HAP-1 (cell line): ENCODE results near the gene CACNG7.
"Not testable (repeated sequence)": the region's sequence is repeated elsewhere in the genome, so short reads cannot be mapped to it uniquely, and the experiment has no call there.

Experiments used
- DNase-seq, 2 experiments: peaks; one replicate each; pipeline ENCODE4 v3.0.0-alpha.2; 2016 to 2020; ENCODE audit warnings: low spot score in 2 of 2
- H3K27me3 ChIP-seq: fragments of 250-450 bp; sonication (Bioruptor Pico); 2 replicates; pipeline ENCODE4 v1.5.1; 2020; ENCODE audit warnings: low read depth, mild to moderate bottlenecking, moderate library complexity
- H3K36me3 ChIP-seq: fragments of 250-450 bp; sonication (Bioruptor Pico); replicated peaks from 2 replicates; pipeline ENCODE4 v1.5.1; 2020; ENCODE audit warnings: mild to moderate bottlenecking
- H3K4me1 ChIP-seq: fragments of 250-450 bp; sonication (Bioruptor Pico); 2 replicates; pipeline ENCODE4 v1.5.1; 2020; ENCODE audit warnings: mild to moderate bottlenecking
- H3K4me3 ChIP-seq: fragments of 250-450 bp; sonication (Bioruptor Pico); 2 replicates; pipeline ENCODE4 v1.5.1; 2020; ENCODE audit warnings: mild to moderate bottlenecking, moderate library complexity
- H3K9me3 ChIP-seq: fragments of 250-450 bp; sonication (Bioruptor Pico); 2 replicates; pipeline ENCODE4 v1.5.1; 2020; ENCODE audit warnings: mild to moderate bottlenecking, moderate library complexity
- in situ Hi-C: fragments of 300-500 bp; cut with MboI; formaldehyde crosslinking; loops from 3 replicates; pipeline ENCODE4 v1.14.3; 2020; ENCODE audit warnings: low sequenced_read_pairs, inconsistent platforms, mixed read lengths

Gene CACNG7, protein sequence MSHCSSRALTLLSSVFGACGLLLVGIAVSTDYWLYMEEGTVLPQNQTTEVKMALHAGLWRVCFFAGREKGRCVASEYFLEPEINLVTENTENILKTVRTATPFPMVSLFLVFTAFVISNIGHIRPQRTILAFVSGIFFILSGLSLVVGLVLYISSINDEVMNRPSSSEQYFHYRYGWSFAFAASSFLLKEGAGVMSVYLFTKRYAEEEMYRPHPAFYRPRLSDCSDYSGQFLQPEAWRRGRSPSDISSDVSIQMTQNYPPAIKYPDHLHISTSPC

DNA sequence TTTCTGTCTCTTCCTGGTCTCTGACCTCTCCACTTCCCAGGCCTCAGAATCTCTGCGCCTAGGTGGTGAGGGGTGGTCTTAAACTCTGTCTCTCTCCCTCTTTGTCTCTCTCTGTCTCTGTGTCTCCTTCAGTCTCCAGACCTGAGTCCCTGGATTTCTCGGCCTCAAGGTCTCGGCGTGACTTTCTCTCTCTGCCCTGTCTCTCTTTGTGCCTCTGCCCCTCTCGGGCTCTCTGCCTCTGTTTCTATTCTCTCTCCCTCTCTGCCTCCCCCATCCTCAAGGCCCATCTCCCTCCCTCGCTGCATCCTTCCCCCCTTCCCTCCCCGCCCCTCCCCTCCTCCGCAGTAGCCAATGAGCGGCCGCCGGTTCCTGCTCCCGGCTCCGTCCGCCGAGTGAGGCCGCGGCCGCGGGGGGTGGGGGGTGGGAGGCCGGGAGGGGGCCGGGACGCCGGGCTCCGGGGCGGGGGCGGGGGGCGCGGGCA, at the start of gene CACNG7:
Gene CACNG7 (plus strand): TSS at position 344 of the 481 bp plus-strand sequence. CDS start 3,554 bp downstream, outside the sequence.
- Histone ChIP-seq H3K4me1 (no peaks in the 10 kb centered on the region), H3K27me3 (peaks cover 14% of the 10 kb centered on the region), H3K36me3 (no peaks in the 10 kb centered on the region), H3K9me3 (no peaks in the 10 kb centered on the region), H3K4me3 (peak within 1 kb of the TSS; percentile 42)
- peak in 1 of 2 experiments; percentile 67 for DNase-seq
- in situ Hi-C loops: no loop called here

DNA sequence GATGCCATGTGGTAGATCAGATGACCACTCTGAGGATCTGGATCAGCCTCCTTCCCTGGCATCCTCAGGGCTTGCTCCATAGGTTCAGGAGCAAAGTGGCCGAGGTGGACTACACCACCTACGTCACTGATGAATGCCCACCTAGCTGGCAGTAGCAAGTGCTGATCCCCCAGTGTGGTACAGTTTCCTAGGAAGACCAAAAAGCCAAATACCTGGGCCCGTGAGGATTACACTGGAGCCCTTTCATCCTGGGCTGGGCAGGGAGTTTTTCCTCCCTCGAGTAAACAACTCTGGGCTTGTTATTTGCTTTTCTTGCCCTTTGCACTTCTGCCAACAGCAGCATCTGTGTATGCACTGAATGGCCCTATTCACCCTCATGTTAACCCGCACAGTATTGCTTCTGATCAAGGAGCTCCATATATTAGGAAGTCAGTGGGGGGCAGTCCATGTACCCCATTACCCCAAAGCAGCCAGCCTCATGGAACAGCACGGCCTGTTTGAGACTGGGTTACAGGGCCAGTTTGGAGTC, 44.7 kb upstream of the CACNG7 start:
- Histone ChIP-seq H3K9me3 (no peaks in the 10 kb centered on the region), H3K36me3 (no peaks in the 10 kb centered on the region), H3K27me3 (no peaks in the 10 kb centered on the region; the same call in 1 of the 2 replicates), H3K4me1 (peaks cover 3% of the 10 kb centered on the region), H3K4me3 (no peak overlapping the region)
- DNase-seq: no peak
- in situ Hi-C loops: no loop called here

DNA sequence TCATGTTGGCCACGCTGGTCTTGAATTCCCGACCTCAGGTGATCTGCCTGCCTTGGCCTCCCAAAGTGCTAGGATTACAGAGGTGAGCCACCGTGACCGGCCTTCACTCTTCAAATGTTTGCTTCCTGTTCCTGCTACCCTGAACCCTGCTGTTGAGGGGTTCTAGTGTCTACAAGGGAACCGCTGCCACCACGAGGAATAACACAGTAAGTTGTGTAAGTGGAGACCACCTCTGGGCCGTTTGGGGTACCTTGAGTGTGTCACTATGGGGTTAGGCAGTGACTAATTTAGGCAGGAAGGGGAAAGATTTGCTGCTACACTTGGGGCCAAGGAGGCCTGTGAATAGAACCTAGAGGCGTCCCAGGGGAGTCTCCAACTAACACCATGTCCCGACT, 43.6 kb upstream of the CACNG7 start:
- Histone ChIP-seq H3K4me3 (no peak overlapping the region), H3K9me3 (no peaks in the 10 kb centered on the region), H3K4me1 (peaks cover 3% of the 10 kb centered on the region), H3K27me3 (no peaks in the 10 kb centered on the region), H3K36me3 (no peaks in the 10 kb centered on the region)
- in situ Hi-C loops: no loop called here
- DNase-seq: no peak

DNA sequence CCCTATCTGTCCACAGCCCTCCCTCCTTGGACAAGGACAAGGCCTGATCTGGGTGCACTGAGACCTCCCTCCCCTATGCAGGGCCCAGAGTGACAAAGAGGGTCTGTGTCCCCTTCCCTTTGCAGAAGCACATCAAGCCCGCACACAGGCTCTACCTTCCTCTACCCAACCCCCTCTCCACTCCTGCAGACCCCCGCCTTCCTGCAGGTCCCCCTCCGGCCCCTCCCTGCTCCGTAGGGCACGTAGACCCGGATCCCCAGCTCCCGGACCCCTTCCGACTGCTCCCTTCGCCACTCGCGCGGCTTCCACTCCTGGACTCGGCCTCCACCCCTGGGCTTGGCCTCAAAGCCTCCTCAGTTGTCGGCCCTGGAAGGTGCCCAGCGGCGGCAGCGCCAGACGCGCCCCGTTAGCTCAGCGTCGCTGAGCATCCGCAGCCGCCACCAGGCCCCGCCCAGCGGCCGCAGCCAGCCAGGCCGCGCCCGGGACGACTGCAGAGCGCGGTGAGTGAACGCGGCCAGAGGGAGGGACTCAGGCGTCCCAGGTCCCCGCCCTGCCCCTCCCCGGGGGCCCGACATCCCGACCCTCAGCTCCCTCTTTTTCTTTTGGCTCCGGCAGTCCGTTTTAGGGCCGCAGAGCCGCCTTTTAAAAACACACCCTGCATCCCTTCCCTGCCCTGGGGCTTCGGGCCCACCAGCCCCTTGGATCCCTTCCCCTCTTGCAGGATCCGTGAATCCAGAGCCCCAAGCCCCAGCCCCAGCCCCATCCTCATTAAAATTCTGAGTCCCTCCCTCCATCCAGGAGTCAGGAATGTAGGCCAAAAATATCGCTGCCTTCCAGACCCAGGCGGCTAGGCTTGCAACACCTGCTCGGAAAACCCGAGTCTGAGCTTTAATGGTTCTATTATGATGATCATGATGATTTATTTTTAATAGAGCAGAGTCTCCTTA, 42.9 kb upstream of the CACNG7 start:
- Histone ChIP-seq H3K4me3 (no peak overlapping the region), H3K4me1 (peaks cover 3% of the 10 kb centered on the region), H3K9me3 (no peaks in the 10 kb centered on the region), H3K27me3 (no peaks in the 10 kb centered on the region), H3K36me3 (no peaks in the 10 kb centered on the region)
- in situ Hi-C loops: no loop called here
- DNase-seq: no peak

DNA sequence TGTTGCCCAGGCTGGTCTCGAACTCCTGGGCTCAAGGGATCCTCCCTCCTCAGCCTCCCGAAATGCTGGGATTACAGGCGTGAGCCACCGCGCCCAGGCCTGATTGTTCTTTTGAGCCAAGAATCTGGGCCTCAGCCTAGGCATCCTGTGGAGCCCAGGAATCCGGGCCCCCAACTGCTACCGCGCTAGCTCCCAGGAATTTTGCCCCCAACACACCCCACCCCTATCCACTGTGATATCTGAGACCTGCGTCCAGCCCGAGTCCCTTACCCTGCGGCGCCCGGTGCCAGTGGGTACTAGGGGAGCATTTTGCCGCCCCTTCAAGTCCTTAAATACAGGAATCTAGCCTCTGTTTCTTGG, 42.2 kb upstream of the CACNG7 start:
- H3K9me3 ChIP-seq: no peaks in the 10 kb centered on the region
- no peak for DNase-seq
- in situ Hi-C loops: no loop called here
- peak overlapping the region; percentile 17 for H3K4me3 ChIP-seq
- no peaks in the 10 kb centered on the region for H3K27me3 ChIP-seq
- peaks cover 3% of the 10 kb centered on the region for H3K4me1 ChIP-seq
- no peaks in the 10 kb centered on the region for H3K36me3 ChIP-seq

DNA sequence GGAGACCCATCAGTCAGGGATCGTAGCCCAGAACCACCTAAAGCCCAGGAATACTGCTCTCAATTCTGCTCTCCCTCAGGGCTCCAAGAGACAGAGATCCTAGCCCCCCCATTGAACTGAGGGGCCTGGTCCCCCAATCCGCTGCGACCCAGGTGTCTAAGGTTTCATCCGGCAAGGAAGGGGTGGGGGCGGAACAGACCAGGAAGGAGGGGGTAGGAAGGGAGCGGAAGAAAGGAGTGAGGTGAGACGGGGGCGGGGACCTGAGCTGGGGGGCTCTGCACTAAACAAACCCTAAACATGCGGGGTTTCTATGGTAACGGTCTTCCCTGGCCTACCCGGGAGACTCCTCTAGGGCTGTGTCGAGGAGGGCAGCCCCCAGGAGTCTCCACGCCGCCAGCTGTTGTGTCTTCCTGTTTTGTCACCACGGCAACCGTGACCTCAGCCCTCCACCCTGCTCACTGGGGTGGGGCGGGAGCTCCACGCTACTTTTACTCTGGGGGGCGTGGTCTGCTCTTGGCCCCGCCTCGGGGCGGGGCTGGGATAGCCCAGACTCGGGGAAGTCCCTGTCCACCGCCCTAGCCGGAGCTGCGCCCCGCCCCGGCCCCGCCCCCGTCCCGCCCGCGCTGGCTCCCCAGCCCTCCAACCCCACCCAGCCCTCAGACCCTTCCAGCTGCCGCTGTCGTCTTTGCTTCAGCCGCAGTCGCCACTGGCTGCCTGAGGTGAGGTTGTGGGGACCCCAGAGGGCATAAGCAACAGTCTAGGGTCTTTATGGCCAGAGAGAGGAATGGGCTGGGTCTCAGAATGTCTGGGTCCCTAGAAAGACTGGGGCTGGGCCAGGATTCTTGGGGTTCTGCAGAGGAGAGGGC, 41.6 kb upstream of the CACNG7 start, which contains the start of gene MYADM:
Gene MYADM (plus strand): TSS at position 659 of the 866 bp plus-strand sequence. CDS start 5,647 bp downstream, outside the sequence.
- H3K4me3 ChIP-seq: peak within 1 kb of the TSS; percentile 55
- in situ Hi-C loops: no loop called here
- peak; percentile 85 to 98 for DNase-seq
- no peaks in the 10 kb centered on the region for H3K36me3 ChIP-seq
- H3K27me3 ChIP-seq: no peaks in the 10 kb centered on the region
- no peaks in the 10 kb centered on the region for H3K9me3 ChIP-seq
- peaks cover 3% of the 10 kb centered on the region for H3K4me1 ChIP-seq

GRCh38 chr19:53868091-53868891, 40.8 kb upstream of the CACNG7 start:
- peak overlapping the region; percentile 55 for H3K4me3 ChIP-seq
- H3K27me3 ChIP-seq: no peaks in the 10 kb centered on the region
- peaks cover 3% of the 10 kb centered on the region for H3K4me1 ChIP-seq
- DNase-seq: peak in 1 of 2 experiments; percentile 75
- H3K36me3 ChIP-seq: no peaks in the 10 kb centered on the region; the same call in 1 of the 2 replicates
- H3K9me3 ChIP-seq: no peaks in the 10 kb centered on the region
- in situ Hi-C loops: no loop called here

GRCh38 chr19:53868892-53869804, 39.9 kb upstream of the CACNG7 start:
- H3K27me3 ChIP-seq: no peaks in the 10 kb centered on the region
- no peaks in the 10 kb centered on the region for H3K9me3 ChIP-seq
- H3K36me3 ChIP-seq: peaks cover 6% of the 10 kb centered on the region
- in situ Hi-C loops: no loop called here
- H3K4me1 ChIP-seq: peaks cover 3% of the 10 kb centered on the region
- H3K4me3 ChIP-seq: peak overlapping the region; percentile 55
- peak; percentile 82 to 92 for DNase-seq

- in situ Hi-C loops: not testable (repeated sequence)
- H3K4me3 ChIP-seq: peak overlapping the region; percentile 55
These were observed 39.1 kb upstream of the CACNG7 start for GRCh38 chr19:53869805-53870484.

DNA sequence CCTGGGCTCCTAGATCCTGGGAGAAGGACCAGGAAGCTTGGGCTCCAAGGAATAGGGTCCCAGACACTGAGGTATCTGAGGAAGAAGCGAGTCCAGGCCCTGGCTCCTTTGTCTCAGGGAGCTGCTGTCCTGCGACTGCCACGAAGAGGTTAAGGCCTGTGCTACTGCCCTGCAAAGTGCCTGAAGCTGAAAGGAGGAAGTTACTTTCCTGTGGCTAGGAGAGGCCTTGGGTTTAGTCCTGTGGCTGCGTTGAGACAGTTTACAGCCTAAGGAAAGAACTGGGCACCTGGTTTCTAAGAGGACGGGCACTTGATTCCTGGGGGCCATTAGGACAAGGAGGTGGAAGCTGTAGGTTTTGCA, 38.6 kb upstream of the CACNG7 start:
- no peak overlapping the region for H3K4me3 ChIP-seq
- in situ Hi-C loops: no loop called here
- peaks cover 10% of the 10 kb centered on the region for H3K36me3 ChIP-seq
- peak in 1 of 2 experiments; percentile 29 for DNase-seq
- H3K9me3 ChIP-seq: no peaks in the 10 kb centered on the region
- peaks cover 3% of the 10 kb centered on the region for H3K4me1 ChIP-seq
- no peaks in the 10 kb centered on the region for H3K27me3 ChIP-seq

More at GRCh38 chr19:53869805-53870484, 39.1 kb upstream of the CACNG7 start:
- not testable (repeated sequence) for H3K36me3 ChIP-seq, H3K4me1 ChIP-seq, DNase-seq, H3K9me3 ChIP-seq, H3K27me3 ChIP-seq

DNA sequence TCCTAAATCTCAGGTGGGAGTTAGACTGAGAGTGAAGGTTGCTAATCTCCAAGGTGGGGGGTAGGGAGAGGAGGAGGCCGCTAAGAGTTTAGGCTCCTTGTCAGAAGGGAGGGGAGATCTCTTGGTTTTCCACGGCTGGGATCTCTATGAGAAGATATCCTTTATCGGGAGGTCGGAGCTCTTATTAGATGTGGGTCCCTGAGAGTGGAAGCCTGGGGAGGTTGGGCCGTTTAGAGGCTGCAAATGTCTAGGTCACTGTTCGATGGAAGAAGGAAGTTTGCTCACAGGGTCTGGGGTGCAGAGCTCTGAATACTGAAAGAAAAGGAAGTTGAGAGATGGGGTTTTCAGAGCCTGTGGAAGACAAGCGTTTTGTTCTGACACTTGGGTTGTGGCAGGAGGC, 37.6 kb upstream of the CACNG7 start:
- peaks cover 10% of the 10 kb centered on the region for H3K36me3 ChIP-seq
- in situ Hi-C loops: no loop called here
- DNase-seq: no peak
- H3K9me3 ChIP-seq: no peaks in the 10 kb centered on the region
- H3K27me3 ChIP-seq: no peaks in the 10 kb centered on the region
- peaks cover 3% of the 10 kb centered on the region for H3K4me1 ChIP-seq
- no peak overlapping the region for H3K4me3 ChIP-seq
